ENCODE results near the gene FOXO1. TPM values are rescaled to one million over a fixed set of nuclear protein-coding genes. Genes with fewer than 3 reads are reported as not detected.

The FOXO1 gene
- total and polyA plus RNA-seq, 4 donors = 4.1 to 33.4 (median 19.3) TPM

GRCh38 chr13:40622246-40622645, 44.2 kb downstream of the FOXO1 start:
- no peaks in the 10 kb centered on the region for H3K9me3 ChIP-seq (ENCODE audit: control insufficient read depth, low read length)
- no peak for DNase-seq
- H3K36me3 ChIP-seq (ENCODE audit: control insufficient read depth in 1 of 2, insufficient read depth in 2 of 2, low read length in 1 of 2) = no peaks in the 10 kb centered on the region
- H3K4me3 ChIP-seq (ENCODE audit: low read length in 2 of 2) = no peak overlapping the region
- no peak for ATAC-seq (ENCODE audit: low FRiP score)
- intact Hi-C loops (cut with DNase I) = no loop called here
- WGBS, 2 donors = 73 to 91% methylated on average over 1 of the region's 1 CpG
- H3K4me1 ChIP-seq (ENCODE audit: control insufficient read depth in 1 of 2, insufficient read depth in 2 of 2, low read length in 2 of 2) = peaks cover 0 to 13% of the 10 kb centered on the region in 2 donors
- H3K27me3 ChIP-seq (ENCODE audit: control insufficient read depth in 1 of 2, insufficient read depth in 2 of 2, low read length in 1 of 2) = no peaks in the 10 kb centered on the region
- H3K27ac ChIP-seq (ENCODE audit: low read depth in 1 of 2, low read length in 2 of 2) = no peak overlapping the region

GRCh38 chr13:40619479-40619814, 47.0 kb downstream of the FOXO1 start:
- no peak for DNase-seq
- H3K27me3 ChIP-seq (ENCODE audit: control insufficient read depth in 1 of 2, insufficient read depth in 2 of 2, low read length in 1 of 2) = no peaks in the 10 kb centered on the region
- H3K4me3 ChIP-seq (ENCODE audit: low read length in 2 of 2) = no peak overlapping the region
- peaks cover 0 to 4% of the 10 kb centered on the region in 2 donors for H3K4me1 ChIP-seq (ENCODE audit: control insufficient read depth in 1 of 2, insufficient read depth in 2 of 2, low read length in 2 of 2)
- no peak for ATAC-seq (ENCODE audit: low FRiP score)
- H3K36me3 ChIP-seq (ENCODE audit: control insufficient read depth in 1 of 2, insufficient read depth in 2 of 2, low read length in 1 of 2) = no peaks in the 10 kb centered on the region
- intact Hi-C loops (cut with DNase I) = no loop called here
- no peak overlapping the region for H3K27ac ChIP-seq (ENCODE audit: low read depth in 1 of 2, low read length in 2 of 2)
- 96 to 97% methylated on average over 3 of the region's 3 CpGs for WGBS, 2 donors
- H3K9me3 ChIP-seq (ENCODE audit: control insufficient read depth, low read length) = no peaks in the 10 kb centered on the region

GRCh38 chr13:40618581-40619478, 47.6 kb downstream of the FOXO1 start:
- intact Hi-C loops (cut with DNase I) = no loop called here
- H3K9me3 ChIP-seq (ENCODE audit: control insufficient read depth, low read length) = no peaks in the 10 kb centered on the region
- WGBS, 2 donors = 97% methylated on average over 15 of the region's 15 CpGs
- H3K4me3 ChIP-seq (ENCODE audit: low read length in 2 of 2) = no peak overlapping the region
- H3K36me3 ChIP-seq (ENCODE audit: control insufficient read depth in 1 of 2, insufficient read depth in 2 of 2, low read length in 1 of 2) = no peaks in the 10 kb centered on the region
- H3K4me1 ChIP-seq (ENCODE audit: control insufficient read depth in 1 of 2, insufficient read depth in 2 of 2, low read length in 2 of 2) = peaks cover 2 to 3% of the 10 kb centered on the region in 2 donors
- DNase-seq = no peak
- H3K27ac ChIP-seq (ENCODE audit: low read depth in 1 of 2, low read length in 2 of 2) = no peak overlapping the region
- ATAC-seq (ENCODE audit: low FRiP score) = no peak
- H3K27me3 ChIP-seq (ENCODE audit: control insufficient read depth in 1 of 2, insufficient read depth in 2 of 2, low read length in 1 of 2) = no peaks in the 10 kb centered on the region

- ATAC-seq (ENCODE audit: low FRiP score) = no peak
- 88% methylated on average over 8 of the region's 8 CpGs for WGBS, 2 donors
- H3K9me3 ChIP-seq (ENCODE audit: control insufficient read depth, low read length) = no peaks in the 10 kb centered on the region
- H3K27ac ChIP-seq (ENCODE audit: low read depth in 1 of 2, low read length in 2 of 2) = no peak overlapping the region
- intact Hi-C loops (cut with DNase I) = no loop called here
- DNase-seq = no peak
- no peaks in the 10 kb centered on the region for H3K36me3 ChIP-seq (ENCODE audit: control insufficient read depth in 1 of 2, insufficient read depth in 2 of 2, low read length in 1 of 2)
- peaks cover 2 to 5% of the 10 kb centered on the region in 2 donors for H3K4me1 ChIP-seq (ENCODE audit: control insufficient read depth in 1 of 2, insufficient read depth in 2 of 2, low read length in 2 of 2)
- no peaks in the 10 kb centered on the region for H3K27me3 ChIP-seq (ENCODE audit: control insufficient read depth in 1 of 2, insufficient read depth in 2 of 2, low read length in 1 of 2)
- H3K4me3 ChIP-seq (ENCODE audit: low read length in 2 of 2) = no peak overlapping the region
Measured at GRCh38 chr13:40617801-40618356, 48.6 kb downstream of the FOXO1 start.

GRCh38 chr13:40615619-40616018, 50.8 kb downstream of the FOXO1 start:
- no peaks in the 10 kb centered on the region for H3K27me3 ChIP-seq (ENCODE audit: control insufficient read depth in 1 of 2, insufficient read depth in 2 of 2, low read length in 1 of 2)
- H3K9me3 ChIP-seq (ENCODE audit: control insufficient read depth, low read length) = no peaks in the 10 kb centered on the region
- no peak for ATAC-seq (ENCODE audit: low FRiP score)
- H3K36me3 ChIP-seq (ENCODE audit: control insufficient read depth in 1 of 2, insufficient read depth in 2 of 2, low read length in 1 of 2) = no peaks in the 10 kb centered on the region
- 79 to 83% methylated on average over 7 of the region's 7 CpGs for WGBS, 2 donors
- H3K4me3 ChIP-seq (ENCODE audit: low read length in 2 of 2) = no peak overlapping the region
- no peak overlapping the region for H3K27ac ChIP-seq (ENCODE audit: low read depth in 1 of 2, low read length in 2 of 2)
- intact Hi-C loops (cut with DNase I) = no loop called here
- peaks cover 2 to 5% of the 10 kb centered on the region in 2 donors for H3K4me1 ChIP-seq (ENCODE audit: control insufficient read depth in 1 of 2, insufficient read depth in 2 of 2, low read length in 2 of 2)
- no peak for DNase-seq

GRCh38 chr13:40613914-40614313, 52.5 kb downstream of the FOXO1 start:
- DNase-seq (no peak), ATAC-seq (ENCODE audit: low FRiP score) (no peak)
- Histone ChIP-seq H3K4me3 (ENCODE audit: low read length in 2 of 2) (no peak overlapping the region), H3K27me3 (ENCODE audit: control insufficient read depth in 1 of 2, insufficient read depth in 2 of 2, low read length in 1 of 2) (no peaks in the 10 kb centered on the region), H3K4me1 (ENCODE audit: control insufficient read depth in 1 of 2, insufficient read depth in 2 of 2, low read length in 2 of 2) (peaks cover 3 to 6% of the 10 kb centered on the region in 2 donors), H3K36me3 (ENCODE audit: control insufficient read depth in 1 of 2, insufficient read depth in 2 of 2, low read length in 1 of 2) (no peaks in the 10 kb centered on the region), H3K27ac (ENCODE audit: low read depth in 1 of 2, low read length in 2 of 2) (no peak overlapping the region), H3K9me3 (ENCODE audit: control insufficient read depth, low read length) (no peaks in the 10 kb centered on the region)
- intact Hi-C loops (cut with DNase I) = no loop called here
- 8 to 12% methylated on average over 4 of the region's 4 CpGs for WGBS, 2 donors

GRCh38 chr13:40613192-40613818, 53.1 kb downstream of the FOXO1 start:
- intact Hi-C loops (cut with DNase I) = no loop called here
- ATAC-seq (ENCODE audit: low FRiP score) (peak; percentile 59), DNase-seq (peak in 1 of 2 donors; percentile 60)
- no peaks in the 10 kb centered on the region for H3K36me3 ChIP-seq (ENCODE audit: control insufficient read depth in 1 of 2, insufficient read depth in 2 of 2, low read length in 1 of 2)
- peaks cover 3 to 6% of the 10 kb centered on the region in 2 donors for H3K4me1 ChIP-seq (ENCODE audit: control insufficient read depth in 1 of 2, insufficient read depth in 2 of 2, low read length in 2 of 2)
- H3K4me3 ChIP-seq (ENCODE audit: low read length in 2 of 2) = no peak overlapping the region
- H3K27me3 ChIP-seq (ENCODE audit: control insufficient read depth in 1 of 2, insufficient read depth in 2 of 2, low read length in 1 of 2) = no peaks in the 10 kb centered on the region
- no peaks in the 10 kb centered on the region for H3K9me3 ChIP-seq (ENCODE audit: control insufficient read depth, low read length)
- peak overlapping the region in 1 of 2 donors; percentile 25 for H3K27ac ChIP-seq (ENCODE audit: low read depth in 1 of 2, low read length in 2 of 2)
- WGBS, 2 donors = 41 to 50% methylated on average over 7 of the region's 7 CpGs

- intact Hi-C loops (cut with DNase I) = no loop called here
- no peak for DNase-seq
- no peaks in the 10 kb centered on the region for H3K27me3 ChIP-seq (ENCODE audit: control insufficient read depth in 1 of 2, insufficient read depth in 2 of 2, low read length in 1 of 2)
- no peak overlapping the region for H3K27ac ChIP-seq (ENCODE audit: low read depth in 1 of 2, low read length in 2 of 2)
- H3K36me3 ChIP-seq (ENCODE audit: control insufficient read depth in 1 of 2, insufficient read depth in 2 of 2, low read length in 1 of 2) = no peaks in the 10 kb centered on the region
- 82 to 83% methylated on average over 2 of the region's 2 CpGs for WGBS, 2 donors
- no peak overlapping the region for H3K4me3 ChIP-seq (ENCODE audit: low read length in 2 of 2)
- H3K9me3 ChIP-seq (ENCODE audit: control insufficient read depth, low read length) = no peaks in the 10 kb centered on the region
- peaks cover 3 to 6% of the 10 kb centered on the region in 2 donors for H3K4me1 ChIP-seq (ENCODE audit: control insufficient read depth in 1 of 2, insufficient read depth in 2 of 2, low read length in 2 of 2)
- no peak for ATAC-seq (ENCODE audit: low FRiP score)
Measured at GRCh38 chr13:40612041-40612440, 54.4 kb downstream of the FOXO1 start.

All from aorta (tissue), 5 donors.